Activated CD4-positive, alpha-beta T cell treated with anti-CD3 and anti-CD28 coated beads for 4 hours (primary cell): Measurements from ENCODE around the gene TP53I11.

ENCODE experiments used
- DNase-seq, 2 donors: peaks; one replicate each; pipeline ENCODE4 v3.0.0-alpha.2; 2020

TP53I11 gene

GRCh38 chr11:44978274-44978960, 27.7 kb upstream of the TP53I11 start:
- no peak for DNase-seq

GRCh38 chr11:44977493-44977984, 26.9 kb upstream of the TP53I11 start:
- no peak for DNase-seq

GRCh38 chr11:44976576-44976975, 25.9 kb upstream of the TP53I11 start:
- no peak for DNase-seq

GRCh38 chr11:44974402-44975000, 23.8 kb upstream of the TP53I11 start:
- no peak for DNase-seq

- no peak for DNase-seq
Observed at GRCh38 chr11:44973632-44974401, 23.1 kb upstream of the TP53I11 start.

- DNase-seq, result no peak
Observed at GRCh38 chr11:44972746-44973435, 22.2 kb upstream of the TP53I11 start.

GRCh38 chr11:44971185-44971584, 20.5 kb upstream of the TP53I11 start:
- no peak for DNase-seq

GRCh38 chr11:44970293-44970692, 19.6 kb upstream of the TP53I11 start:
- no peak for DNase-seq

- no peak for DNase-seq
Observed at GRCh38 chr11:44969651-44970252, 19.1 kb upstream of the TP53I11 start.

GRCh38 chr11:44968510-44968909, 17.8 kb upstream of the TP53I11 start:
- no peak for DNase-seq

GRCh38 chr11:44967930-44968496, 17.3 kb upstream of the TP53I11 start:
- DNase-seq, result no peak

GRCh38 chr11:44966694-44967093, 16.0 kb upstream of the TP53I11 start:
- DNase-seq, result no peak

GRCh38 chr11:44964526-44965209, 14.0 kb upstream of the TP53I11 start:
- no peak for DNase-seq

- DNase-seq, result no peak
Observed at GRCh38 chr11:44963948-44964347, 13.3 kb upstream of the TP53I11 start.

- DNase-seq, result no peak
Observed at GRCh38 chr11:44963136-44963535, 12.5 kb upstream of the TP53I11 start.

- no peak for DNase-seq
Observed at GRCh38 chr11:44962464-44962863, 11.8 kb upstream of the TP53I11 start.

GRCh38 chr11:44960200-44960845, 9.6 kb upstream of the TP53I11 start:
- DNase-seq, result no peak

GRCh38 chr11:44959064-44959463, 8.4 kb upstream of the TP53I11 start:
- no peak for DNase-seq

GRCh38 chr11:44957776-44958564, 7.3 kb upstream of the TP53I11 start:
- no peak for DNase-seq

- DNase-seq, result no peak
Observed at GRCh38 chr11:44957040-44957515, 6.4 kb upstream of the TP53I11 start.
